ENCODE results near the gene LRRC61.

Gene LRRC61

GRCh38 chr7:150333659-150334058 is 10.5 kb downstream of the LRRC61 start:
- no peak for DNase-seq

DNA sequence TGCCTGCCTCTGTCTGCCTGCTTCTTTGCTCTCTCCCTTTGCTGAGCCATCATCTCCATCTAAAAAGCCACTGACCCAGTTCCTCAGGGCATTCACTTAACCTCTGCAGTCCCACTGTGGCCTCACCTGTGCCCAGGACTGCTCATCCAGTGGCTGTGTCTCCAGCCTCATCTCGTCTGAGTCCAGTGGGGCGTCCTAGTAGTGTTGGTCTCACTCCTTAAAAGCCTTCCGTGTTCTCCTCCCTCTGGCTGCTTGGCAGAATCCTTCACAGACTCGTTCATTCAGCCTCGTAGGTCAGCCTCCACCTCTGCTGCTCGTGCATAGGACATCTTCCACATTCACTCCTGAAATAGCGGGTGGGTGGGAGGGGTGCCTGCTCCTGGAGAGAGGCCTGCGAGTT is 11.0 kb downstream of the LRRC61 start:
- no peak for DNase-seq

GRCh38 chr7:150335108-150335773 is 12.1 kb downstream of the LRRC61 start:
- DNase-seq, result no peak

DNA sequence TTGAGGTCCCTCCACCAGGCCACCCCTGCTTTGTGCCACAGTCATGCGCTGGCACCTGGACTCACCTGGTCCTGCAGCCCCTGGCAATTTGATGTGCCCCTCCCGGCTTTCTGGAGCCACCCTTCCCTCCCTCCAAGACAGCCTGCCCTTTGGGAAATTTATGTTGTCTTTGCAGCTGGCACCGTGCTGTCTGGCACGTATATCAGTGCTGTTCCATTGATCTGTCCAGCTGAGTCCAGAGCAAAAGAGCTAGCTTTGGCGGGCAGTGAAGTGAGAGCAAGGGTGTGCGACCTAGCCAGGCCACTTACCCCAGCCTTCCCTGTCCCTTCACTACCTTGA is 12.6 kb downstream of the LRRC61 start:
- DNase-seq, result no peak

GRCh38 chr7:150336746-150337145 is 13.6 kb downstream of the LRRC61 start:
- DNase-seq, result no peak

- no peak for DNase-seq
These were observed 14.0 kb downstream of the LRRC61 start for GRCh38 chr7:150337179-150337578.

- no peak for DNase-seq
These were observed 14.5 kb downstream of the LRRC61 start for GRCh38 chr7:150337659-150338081.

GRCh38 chr7:150338166-150338829 is 15.1 kb downstream of the LRRC61 start:
- no peak for DNase-seq

DNA sequence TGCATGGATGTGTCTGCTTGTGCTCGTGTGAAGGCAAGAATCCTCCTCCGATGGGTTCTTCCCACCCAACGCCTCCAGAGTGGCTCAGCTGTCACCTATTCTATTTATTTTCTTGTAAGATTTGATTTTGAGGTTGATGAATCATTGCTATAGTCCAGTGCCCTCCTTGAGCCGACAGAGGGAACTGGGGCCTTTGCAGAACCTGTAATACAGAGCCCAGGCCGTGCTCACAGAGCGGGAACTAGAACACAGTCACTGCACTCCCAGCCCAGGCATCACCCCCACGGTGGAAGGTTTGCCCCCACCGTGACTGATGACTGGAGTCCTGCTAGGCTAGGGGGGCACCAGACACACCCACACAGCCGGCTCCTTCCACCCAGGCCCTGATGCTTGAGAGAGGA is 16.3 kb downstream of the LRRC61 start:
- DNase-seq, result no peak

GRCh38 chr7:150340024-150340749 is 17.0 kb downstream of the LRRC61 start:
- DNase-seq, result no peak

- no peak for DNase-seq
These were observed 17.7 kb downstream of the LRRC61 start for GRCh38 chr7:150340875-150341262.

- DNase-seq, result no peak
These were observed 18.3 kb downstream of the LRRC61 start, which contains the start of gene RARRES2 for GRCh38 chr7:150341263-150342120. Gene RARRES2 (minus strand): TSS chr7:150341629. CDS start chr7:150340609, 1,020 bp downstream.

- no peak for DNase-seq
These were observed 18.9 kb downstream of the LRRC61 start for GRCh38 chr7:150342121-150342408.

DNA sequence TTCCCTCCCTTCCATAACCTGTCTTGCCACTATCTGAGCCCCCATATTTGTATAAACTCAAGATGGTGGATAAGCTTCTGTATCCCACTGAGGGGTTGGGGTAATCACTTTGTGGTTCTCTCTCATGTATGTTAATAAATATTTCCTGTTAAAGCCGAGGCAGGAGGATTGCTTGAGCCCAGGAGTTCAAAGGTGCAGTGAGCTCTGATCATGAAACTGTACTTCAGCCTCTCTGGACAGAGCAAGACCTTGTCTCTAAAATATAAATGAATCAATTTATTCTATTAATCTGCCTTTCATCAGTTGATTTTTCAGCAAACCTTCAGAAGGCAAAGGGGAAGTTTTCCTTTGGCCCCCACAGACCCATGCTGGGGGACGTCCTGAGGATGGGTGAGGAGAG is 20.1 kb downstream of the LRRC61 start:
- DNase-seq, result no peak

DNA sequence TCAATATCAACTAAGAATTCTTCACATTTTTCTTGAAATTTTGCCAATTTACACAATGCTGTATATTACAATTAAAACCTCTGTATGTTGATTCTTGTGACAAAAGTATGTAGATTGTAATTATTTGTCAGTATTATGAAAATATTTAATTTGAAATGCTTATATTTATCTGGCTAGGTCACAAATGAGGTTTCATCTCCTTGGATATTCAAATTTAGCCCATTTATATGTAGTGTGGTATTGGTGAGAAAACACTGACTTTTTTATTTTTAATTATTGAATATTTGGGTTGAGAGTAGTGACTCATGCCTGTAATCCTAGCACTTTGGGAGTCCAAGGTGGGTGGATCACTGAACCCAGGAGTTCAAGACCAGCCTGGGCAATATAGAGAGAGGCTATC is 21.1 kb downstream of the LRRC61 start:
- DNase-seq, result no peak

DNA sequence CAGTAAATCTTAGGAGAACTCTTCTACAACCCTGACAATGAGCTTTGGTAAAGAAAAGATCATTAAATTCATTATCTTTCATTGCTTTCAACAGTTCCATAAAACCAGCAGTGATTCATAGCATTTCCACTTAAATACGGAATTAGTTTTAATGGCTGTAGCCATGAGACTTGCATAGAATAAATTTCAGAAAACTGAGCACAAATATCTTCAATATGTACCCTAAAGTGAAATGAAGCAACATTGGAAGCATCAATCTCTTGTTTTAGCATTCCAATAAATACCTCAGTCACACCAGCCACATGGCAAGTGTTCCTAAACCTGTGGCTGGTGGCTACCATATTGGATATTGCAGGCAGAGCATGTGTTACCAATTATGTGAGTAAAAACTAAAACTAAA is 21.9 kb downstream of the LRRC61 start:
- DNase-seq, result no peak

GRCh38 chr7:150346922-150347321 is 23.8 kb downstream of the LRRC61 start:
- DNase-seq, result no peak

DNA sequence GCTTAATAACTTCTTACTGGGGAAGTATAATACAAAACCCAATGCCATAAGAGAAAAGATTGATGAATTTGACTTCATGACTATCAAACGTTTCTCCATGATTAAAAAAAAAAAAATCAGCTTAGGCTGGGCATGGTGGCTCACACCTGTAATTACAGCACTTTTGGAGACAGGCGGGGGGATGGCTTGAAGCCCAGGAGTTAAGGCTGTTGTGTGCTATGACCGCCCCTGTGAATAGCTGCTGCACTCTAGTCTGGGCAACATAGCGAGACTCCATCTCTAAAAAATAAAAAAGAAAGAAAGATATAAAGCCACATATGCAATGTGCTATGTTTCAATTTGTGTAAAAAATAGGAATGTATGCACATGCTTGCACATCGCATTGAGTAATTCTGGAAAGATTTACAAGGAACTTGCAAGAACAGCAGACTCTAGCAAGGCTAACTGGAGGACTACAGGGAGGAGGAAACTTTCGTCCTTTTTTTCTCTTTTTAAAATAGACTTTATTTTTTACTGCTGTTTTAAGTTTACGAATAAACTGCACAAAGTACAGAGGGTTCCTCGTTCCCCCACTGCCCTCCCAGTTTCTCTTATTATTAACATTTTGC is 28.5 kb downstream of the LRRC61 start:
- DNase-seq, result no peak

DNA sequence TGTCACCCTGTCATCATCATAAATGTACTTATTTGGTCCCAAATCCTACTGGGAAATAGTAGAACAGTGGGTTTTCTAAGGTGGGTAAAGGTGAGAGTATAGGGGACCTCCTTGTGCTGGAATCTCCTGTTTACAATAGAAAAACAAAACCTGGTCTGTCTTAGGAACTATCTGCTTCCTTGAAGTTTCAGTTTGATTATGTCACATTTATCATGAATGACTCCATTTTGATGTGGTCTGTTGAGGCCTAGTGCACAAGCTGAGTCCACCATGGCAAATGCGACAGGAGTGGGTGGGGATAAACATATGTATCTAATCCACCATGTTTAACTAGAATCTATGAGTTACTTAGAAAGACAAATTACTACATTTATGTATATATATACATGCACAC is 32.5 kb downstream of the LRRC61 start:
- no peak for DNase-seq

DNA sequence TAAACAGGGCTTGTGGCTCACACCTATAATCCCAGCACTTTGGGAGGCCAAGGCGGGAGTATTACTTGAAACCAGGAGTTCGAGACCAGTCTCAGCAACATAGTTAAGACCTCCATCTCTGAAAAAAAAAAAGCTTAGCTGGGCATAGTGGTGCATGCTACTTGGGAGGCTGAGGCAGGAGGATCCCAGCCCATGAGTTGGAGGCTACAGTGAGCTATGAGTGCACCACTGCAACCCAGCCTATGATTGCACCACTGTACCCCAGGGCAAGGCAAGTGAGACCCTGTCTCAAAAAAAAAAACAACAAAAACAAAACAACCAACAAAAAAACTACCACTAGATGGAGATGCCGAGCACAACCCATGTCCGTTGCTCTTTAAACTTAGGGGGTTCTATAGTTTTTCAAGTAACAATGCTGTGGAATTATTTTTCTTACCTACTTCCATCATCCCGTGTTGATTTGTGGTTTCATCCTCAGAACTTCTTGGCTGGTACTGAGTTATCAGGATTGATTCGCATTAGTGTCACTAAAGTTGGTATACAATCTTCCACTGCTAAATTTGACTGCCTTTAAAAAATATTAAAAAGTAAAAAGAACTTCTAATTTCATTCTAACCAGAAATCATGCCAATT is 33.2 kb downstream of the LRRC61 start:
- DNase-seq, result peak; percentile 45

- DNase-seq, result peak; percentile 31
These were observed 34.1 kb downstream of the LRRC61 start for GRCh38 chr7:150357270-150357669.

GRCh38 chr7:150357771-150358427 is 34.7 kb downstream of the LRRC61 start:
- no peak for DNase-seq

Data from NCI-H1092 treated with DMSO at 0.1 percent for 48 hours (cell line).